GM18951 (cell line): ENCODE measurements around the gene ESRRG.
"Not testable (repeated sequence)": the region's sequence is repeated elsewhere in the genome, so short reads cannot be mapped to it uniquely, and the experiment has no call there.

Experiments used
- POLR2A ChIP-seq: IDR thresholded peaks from 4 replicates; pipeline ENCODE4 v1.6.1; 2011; ENCODE audit warnings: mild to moderate bottlenecking; ENCODE audit not compliant: insufficient read length, insufficient read depth; ENCODE audit errors: extremely low read depth
- in situ Hi-C: fragments of 300-500 bp; cut with MboI; formaldehyde crosslinking; loops from one replicate; pipeline ENCODE4 v1.12.0; 2022; ENCODE audit warnings: low sequenced_read_pairs, mixed read lengths, inconsistent platforms; ENCODE audit not compliant: unreplicated experiment

ESRRG gene

DNA sequence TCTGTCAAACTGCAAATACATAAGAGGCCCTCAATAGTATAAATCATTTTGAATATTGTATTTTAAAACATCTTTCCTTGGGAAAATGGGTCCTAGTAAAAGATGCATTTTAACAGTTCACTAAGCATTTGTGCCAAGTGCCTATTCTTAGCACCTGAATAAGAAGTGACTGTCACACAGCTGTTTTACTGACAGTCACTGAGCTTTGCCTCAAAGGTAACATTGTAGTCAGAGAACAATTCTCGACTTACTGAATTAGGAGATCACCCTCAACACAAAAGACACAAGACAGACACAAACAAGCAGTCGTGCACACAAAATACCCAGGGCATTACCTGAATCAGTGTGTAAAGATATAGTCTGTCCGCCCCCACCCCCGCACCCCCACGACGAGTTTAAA lies 408 bp downstream of the ESRRG start:
- no peak for TF ChIP-seq POLR2A
- in situ Hi-C loops, result no loop called here

- in situ Hi-C loops, result no loop called here
Observed at GRCh38 chr1:216721863-216722262, 1.4 kb downstream of the ESRRG start.

DNA sequence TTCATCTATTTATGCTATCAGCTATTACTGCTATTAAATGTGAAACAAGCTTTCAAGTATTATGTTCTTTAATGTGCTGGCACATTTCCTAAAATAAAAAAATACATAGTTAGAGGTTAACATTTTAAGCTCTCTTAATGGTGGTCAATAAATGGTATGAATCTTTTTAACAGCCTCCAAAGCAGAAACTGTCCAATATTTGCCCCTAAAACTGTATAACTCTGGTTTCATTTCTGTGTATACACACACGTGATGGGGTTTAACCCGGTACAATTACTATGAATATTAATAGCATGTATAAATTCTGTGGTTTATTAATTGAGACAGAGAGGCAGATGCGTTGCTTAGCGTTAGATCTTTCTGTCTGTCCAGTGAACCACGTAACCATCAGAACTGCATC lies 2.2 kb downstream of the ESRRG start:
- TF ChIP-seq POLR2A, result no peak
- in situ Hi-C loops, result no loop called here

More at GRCh38 chr1:216721863-216722262, 1.4 kb downstream of the ESRRG start:
- no peak for TF ChIP-seq POLR2A

DNA sequence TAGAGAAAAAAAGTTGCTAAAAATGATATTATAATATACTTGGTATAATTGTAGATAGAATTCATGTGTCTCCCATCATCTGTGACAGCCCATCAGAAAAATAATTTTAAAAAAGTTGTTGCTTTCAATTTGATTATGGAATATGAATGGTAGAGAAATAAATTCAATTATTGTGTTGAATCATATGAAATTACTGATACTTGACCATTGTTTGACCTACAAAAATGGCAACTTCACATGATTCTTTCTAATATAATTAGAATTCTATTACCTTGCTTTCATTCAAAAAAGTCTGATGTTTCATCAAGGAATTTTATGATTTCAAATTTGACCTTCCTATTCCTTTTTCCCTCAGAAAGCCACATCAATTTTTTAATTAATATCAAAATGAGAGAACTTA lies 11.5 kb downstream of the ESRRG start:
- TF ChIP-seq POLR2A, result no peak
- in situ Hi-C loops, result no loop called here

DNA sequence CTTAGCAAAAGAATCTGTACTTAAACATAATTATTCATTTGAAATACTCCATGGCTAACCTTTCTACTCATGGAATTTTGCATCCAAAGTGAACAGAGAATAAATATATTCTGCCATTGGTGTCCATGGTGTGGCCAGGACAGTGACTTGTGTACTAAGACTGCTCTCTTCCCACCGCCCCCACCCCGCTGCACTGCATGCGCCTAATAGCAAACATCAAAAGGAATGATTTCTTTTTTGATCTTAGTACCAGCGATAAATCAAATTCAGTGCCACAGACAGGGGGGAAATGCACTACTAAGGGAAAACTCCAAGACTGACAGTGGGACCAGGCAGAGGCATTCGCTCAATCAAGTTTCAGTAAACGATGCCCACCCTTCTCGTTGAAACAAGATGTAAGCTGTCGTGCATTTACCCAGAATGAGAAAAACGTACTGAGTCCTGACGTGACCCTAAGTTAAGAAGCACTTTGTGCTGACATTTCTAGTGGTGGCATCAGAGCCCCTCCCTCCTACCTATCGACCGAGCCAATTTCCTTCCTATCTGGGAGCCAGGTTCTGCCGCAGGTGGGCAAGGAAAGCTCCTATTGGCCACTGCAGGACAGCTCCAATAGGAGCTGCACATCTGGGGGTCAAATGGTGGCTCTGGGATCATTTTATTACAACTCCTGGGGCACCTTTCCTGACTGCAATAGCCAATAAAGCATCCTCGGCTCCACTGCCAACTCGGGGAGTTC lies 12.5 kb downstream of the ESRRG start:
- in situ Hi-C loops, result no loop called here
- no peak for TF ChIP-seq POLR2A

DNA sequence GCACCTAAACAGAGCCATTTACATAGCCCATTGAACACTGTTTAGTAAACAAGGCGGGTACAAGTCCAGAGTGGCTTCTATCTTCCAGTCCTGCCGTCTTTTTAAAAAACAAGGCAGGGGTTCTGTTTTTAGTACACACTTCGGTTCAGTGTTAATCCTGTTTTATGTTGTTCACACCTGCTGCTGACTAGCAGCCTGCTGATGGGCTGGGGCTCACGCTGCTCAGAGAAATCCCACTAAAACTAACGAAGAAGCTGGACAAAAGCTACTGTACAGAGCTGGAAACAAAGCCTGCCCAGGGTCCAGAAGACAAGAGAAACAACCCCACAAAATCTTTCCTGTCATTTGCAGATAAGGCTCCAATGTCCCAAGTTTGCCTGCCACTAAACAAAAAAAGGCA lies 13.2 kb downstream of the ESRRG start:
- in situ Hi-C loops, result no loop called here

GRCh38 chr1:216705676-216706075 lies 17.6 kb downstream of the ESRRG start:
- in situ Hi-C loops, result no loop called here
- TF ChIP-seq POLR2A, result no peak

More for the DNA sequence above, 13.2 kb downstream of the ESRRG start:
- TF ChIP-seq POLR2A, result no peak

GRCh38 chr1:216704065-216704464 lies 19.2 kb downstream of the ESRRG start:
- in situ Hi-C loops, result not testable (repeated sequence)

GRCh38 chr1:216702170-216702569 lies 21.1 kb downstream of the ESRRG start:
- TF ChIP-seq POLR2A, result no peak
- in situ Hi-C loops, result no loop called here

DNA sequence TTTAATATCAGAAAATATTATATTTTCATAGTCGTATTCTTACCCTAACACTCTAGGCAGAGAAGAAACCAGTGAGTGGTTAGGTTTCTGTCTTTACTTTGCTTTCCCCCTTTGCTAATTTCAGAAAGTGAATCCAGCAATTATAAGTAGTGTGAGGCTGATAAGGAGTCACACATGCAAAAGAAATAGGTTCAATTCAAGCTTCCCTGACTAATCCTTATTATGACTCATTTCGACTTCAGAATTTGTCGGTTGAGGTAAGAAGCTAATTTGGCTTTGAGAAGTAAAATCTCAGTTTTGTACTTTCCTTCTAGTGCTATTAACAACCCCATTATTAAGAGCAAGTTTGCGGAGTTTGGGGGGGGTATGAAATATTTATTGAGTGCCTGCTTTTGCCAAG lies 22.4 kb downstream of the ESRRG start:
- in situ Hi-C loops, result no loop called here

GRCh38 chr1:216691710-216692109 lies 31.5 kb downstream of the ESRRG start:
- TF ChIP-seq POLR2A, result no peak
- in situ Hi-C loops, result no loop called here

More for the DNA sequence above, 22.4 kb downstream of the ESRRG start:
- no peak for TF ChIP-seq POLR2A

- in situ Hi-C loops, result no loop called here
- no peak for TF ChIP-seq POLR2A
Observed at GRCh38 chr1:216690603-216691002, 32.6 kb downstream of the ESRRG start.

DNA sequence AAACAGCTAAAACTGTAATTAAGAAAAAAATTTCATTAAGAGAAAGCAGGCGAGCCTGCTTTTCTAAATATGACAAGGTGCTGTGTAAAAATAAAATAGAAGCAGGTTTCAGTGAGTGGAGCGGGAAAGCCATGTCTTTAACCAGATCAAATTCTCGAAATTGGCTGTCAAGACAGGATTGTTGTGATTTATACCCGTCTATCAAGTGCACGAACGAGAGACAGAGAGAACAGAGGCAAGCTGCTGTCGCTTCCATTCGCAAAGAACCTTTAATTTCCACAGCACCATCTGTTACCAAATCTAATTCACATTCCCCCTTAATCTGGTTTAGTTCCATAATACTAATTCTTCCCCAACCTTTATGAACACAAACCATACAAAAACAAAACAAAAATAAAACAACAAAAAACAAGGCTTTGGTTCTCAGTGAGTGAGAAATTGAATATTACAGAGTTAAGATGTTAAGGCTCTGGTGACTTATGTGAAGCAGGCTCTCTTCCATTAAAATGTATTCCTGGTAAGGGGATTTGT lies 35.0 kb downstream of the ESRRG start:
- in situ Hi-C loops, result no loop called here
- TF ChIP-seq POLR2A, result no peak
